GM21381 (cell line): ENCODE results near the gene MIA.
"Not testable (repeated sequence)": the region's sequence is repeated elsewhere in the genome, so short reads cannot be mapped to it uniquely, and the experiment has no call there.

Source experiments
- ATAC-seq: cut with Tn5 transposase; IDR thresholded peaks from one replicate; pipeline ENCODE4 v1.9.1; 2021; ENCODE audit warnings: mild to moderate bottlenecking, moderate library complexity; ENCODE audit not compliant: unreplicated experiment

Gene MIA

GRCh38 chr19:40815223-40815622 lies 39.9 kb downstream of the MIA start:
- ATAC-seq: no peak

GRCh38 chr19:40818480-40819399 lies 43.4 kb downstream of the MIA start:
- ATAC-seq: not testable (repeated sequence)

DNA sequence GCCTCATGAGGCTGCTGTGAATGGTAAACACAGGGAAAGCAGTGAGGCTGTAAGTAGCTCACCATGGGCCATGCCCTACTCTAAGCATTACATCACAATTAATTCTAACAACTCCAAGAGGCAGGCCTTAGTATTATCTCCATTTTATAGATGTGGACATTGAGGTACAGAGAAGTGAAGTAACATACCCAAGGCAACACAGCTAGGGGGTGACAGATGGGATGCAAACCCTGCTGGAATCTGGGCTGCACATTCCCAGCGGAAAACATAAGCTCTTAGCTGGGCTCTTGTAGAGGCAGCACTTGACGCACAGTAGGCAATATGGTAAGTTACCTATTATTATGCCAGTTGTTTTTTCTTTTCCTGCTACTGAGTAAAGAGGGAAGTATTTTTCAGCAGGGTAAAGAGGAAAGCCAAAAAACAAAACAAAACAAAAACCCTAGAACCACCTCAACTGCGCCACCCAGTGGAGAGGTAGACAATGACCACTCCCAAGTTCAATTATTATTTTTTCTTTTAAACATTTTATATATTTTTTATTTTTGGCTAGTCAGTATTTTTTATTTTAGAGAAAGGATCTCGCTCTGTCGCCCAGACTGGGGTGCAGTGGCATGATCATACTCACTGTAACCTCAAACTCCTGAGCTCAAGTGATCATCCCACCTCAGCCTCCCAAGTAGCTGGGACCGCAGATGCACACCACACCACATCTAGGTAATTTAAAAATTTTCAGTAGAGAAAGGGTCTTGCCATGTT lies 44.3 kb downstream of the MIA start:
- ATAC-seq: not testable (repeated sequence)

GRCh38 chr19:40822161-40822560 lies 46.8 kb downstream of the MIA start:
- ATAC-seq: no peak

- ATAC-seq: not testable (repeated sequence)
Measured at GRCh38 chr19:40822704-40823553, 47.6 kb downstream of the MIA start.

- ATAC-seq: not testable (repeated sequence)
Measured at GRCh38 chr19:40824916-40825315, 49.6 kb downstream of the MIA start.

DNA sequence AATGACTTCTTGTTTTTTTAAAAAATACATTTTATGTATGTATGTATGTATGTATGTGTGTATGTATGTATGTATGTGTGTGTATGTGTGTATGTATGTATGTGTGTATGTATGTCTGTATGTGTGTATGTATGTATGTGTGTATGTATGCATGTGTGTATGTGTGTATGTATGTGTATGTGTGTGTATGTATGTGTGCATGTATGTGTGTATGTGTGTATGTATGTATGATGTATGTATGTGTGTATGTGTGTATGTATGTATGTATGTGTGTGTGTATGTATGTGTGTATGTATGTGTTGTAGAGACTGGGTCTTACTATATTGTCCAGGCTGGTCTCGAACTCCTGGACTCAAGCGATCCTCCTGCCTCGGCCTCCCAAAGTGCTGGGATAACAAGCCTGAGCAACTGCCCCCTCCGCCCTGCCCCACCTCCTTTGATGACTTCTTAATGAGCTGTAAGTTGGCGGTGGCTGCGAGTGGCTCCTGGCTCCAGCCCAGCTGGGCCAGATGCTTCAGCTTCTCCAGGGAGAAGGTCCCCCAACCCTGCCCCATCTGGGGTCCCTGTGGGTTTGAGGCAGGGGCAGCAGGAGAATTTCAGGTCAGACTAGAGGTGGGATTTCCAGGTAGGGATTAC lies 50.3 kb downstream of the MIA start:
- ATAC-seq: not testable (repeated sequence)

- not testable (repeated sequence) for ATAC-seq
Measured at GRCh38 chr19:40826312-40826698, 51.0 kb downstream of the MIA start.

GRCh38 chr19:40826699-40827385 lies 51.5 kb downstream of the MIA start:
- ATAC-seq: not testable (repeated sequence)
